ENCODE data around the gene TSPAN18. TPM values are rescaled to one million over a fixed set of nuclear protein-coding genes. Genes with fewer than 3 reads are reported as not detected.

The TSPAN18 gene
- total RNA-seq, 1 experiment from 2014 or later, result not detected

- no peaks in the 10 kb centered on the region for H3K9me3 ChIP-seq (ENCODE audit: low read length)
- H3K4me3 ChIP-seq (ENCODE audit: low read length), result no peak overlapping the region
- H3K79me2 ChIP-seq (ENCODE audit: low read length), result no peaks in the 10 kb centered on the region
- no peak overlapping the region for H2AFZ ChIP-seq (ENCODE audit: low read length)
- no peaks in the 10 kb centered on the region for H3F3A ChIP-seq (ENCODE audit: low read length, unreplicated experiment)
- no peak overlapping the region for H3K9ac ChIP-seq (ENCODE audit: low read length)
- no peak overlapping the region for H3K27ac ChIP-seq (ENCODE audit: low read length)
- no TSS peak for BruUV-seq (replicated peaks)
- CTCF ChIA-PET, result no interaction called here
- H4K20me1 ChIP-seq (ENCODE audit: low read length), result no peaks in the 10 kb centered on the region
- no peak overlapping the region for H3K4me2 ChIP-seq (ENCODE audit: low read length)
- intact Hi-C loops (cut with micrococcal nuclease), result no loop called here
- peaks cover 36% of the 10 kb centered on the region; the same call in 1 of the 2 replicates for H3K27me3 ChIP-seq (ENCODE audit: low read length)
- ATAC-seq (no peak), DNase-seq (no peak)
- H3K36me3 ChIP-seq (ENCODE audit: low read depth, low read length), result no peaks in the 10 kb centered on the region
- no peaks in the 10 kb centered on the region for H3K4me1 ChIP-seq (ENCODE audit: insufficient read depth, low read length)
- no peaks in the 10 kb centered on the region for H3K9me2 ChIP-seq (replicated peaks; ENCODE audit: low read length)
- TF ChIP-seq CTCF (conservative IDR thresholded peaks at IDR 0.05; ENCODE audit: low read depth, low read length) (no peak), EZH2 (IDR thresholded peaks at IDR 0.05; ENCODE audit: low read length, unreplicated experiment) (no peak), EZH2phosphoT487 (IDR thresholded peaks at IDR 0.05; ENCODE audit: borderline replicate concordance, low read length) (no peak)
- POLR2A ChIA-PET (ENCODE audit: unreplicated experiment), result interaction anchor here (0.7 kb wide), 1 partner anchor 131 kb away, joined by 4 read pairs; no protein-coding TSS in a partner anchor
Observed at GRCh38 chr11:44760477-44760872, 33.7 kb downstream of the TSPAN18 start.

GRCh38 chr11:44760917-44761550 is 34.3 kb downstream of the TSPAN18 start:
- H3K4me2 ChIP-seq (ENCODE audit: low read length), result no peak overlapping the region
- no peaks in the 10 kb centered on the region for H3K36me3 ChIP-seq (ENCODE audit: low read depth, low read length)
- BruUV-seq (replicated peaks), result no TSS peak
- no peaks in the 10 kb centered on the region for H4K20me1 ChIP-seq (ENCODE audit: low read length)
- CTCF ChIA-PET, result no interaction called here
- no peak overlapping the region for H3K4me3 ChIP-seq (ENCODE audit: low read length)
- TF ChIP-seq CTCF (conservative IDR thresholded peaks at IDR 0.05; ENCODE audit: low read depth, low read length) (no peak), EZH2phosphoT487 (IDR thresholded peaks at IDR 0.05; ENCODE audit: borderline replicate concordance, low read length) (no peak), EZH2 (IDR thresholded peaks at IDR 0.05; ENCODE audit: low read length, unreplicated experiment) (no peak)
- ATAC-seq, result no peak; the same call in 1 of the 2 replicates
- H2AFZ ChIP-seq (ENCODE audit: low read length), result no peak overlapping the region
- DNase-seq, result peak; percentile 60
- H3K9me3 ChIP-seq (ENCODE audit: low read length), result no peaks in the 10 kb centered on the region
- peaks cover 31% of the 10 kb centered on the region; the same call in 1 of the 2 replicates for H3K27me3 ChIP-seq (ENCODE audit: low read length)
- no peaks in the 10 kb centered on the region for H3F3A ChIP-seq (ENCODE audit: low read length, unreplicated experiment)
- intact Hi-C loops (cut with micrococcal nuclease), result no loop called here
- POLR2A ChIA-PET (ENCODE audit: unreplicated experiment), result interaction anchor here (0.7 kb wide), 1 partner anchor 131 kb away, joined by 4 read pairs; no protein-coding TSS in a partner anchor
- H3K9me2 ChIP-seq (replicated peaks; ENCODE audit: low read length), result no peaks in the 10 kb centered on the region
- no peak overlapping the region for H3K9ac ChIP-seq (ENCODE audit: low read length)
- no peaks in the 10 kb centered on the region for H3K4me1 ChIP-seq (ENCODE audit: insufficient read depth, low read length)
- no peak overlapping the region for H3K27ac ChIP-seq (ENCODE audit: low read length)
- H3K79me2 ChIP-seq (ENCODE audit: low read length), result no peaks in the 10 kb centered on the region

- Histone ChIP-seq H3F3A (ENCODE audit: low read length, unreplicated experiment) (no peaks in the 10 kb centered on the region), H3K9me3 (ENCODE audit: low read length) (no peaks in the 10 kb centered on the region), H3K27ac (ENCODE audit: low read length) (no peak overlapping the region), H2AFZ (ENCODE audit: low read length) (no peak overlapping the region), H3K4me1 (ENCODE audit: insufficient read depth, low read length) (no peaks in the 10 kb centered on the region), H3K9me2 (replicated peaks; ENCODE audit: low read length) (no peaks in the 10 kb centered on the region), H3K4me3 (ENCODE audit: low read length) (no peak overlapping the region), H3K79me2 (ENCODE audit: low read length) (no peaks in the 10 kb centered on the region), H3K9ac (ENCODE audit: low read length) (no peak overlapping the region), H3K27me3 (ENCODE audit: low read length) (peaks cover 31% of the 10 kb centered on the region; the same call in 1 of the 2 replicates), H4K20me1 (ENCODE audit: low read length) (no peaks in the 10 kb centered on the region), H3K4me2 (ENCODE audit: low read length) (no peak overlapping the region), H3K36me3 (ENCODE audit: low read depth, low read length) (no peaks in the 10 kb centered on the region)
- POLR2A ChIA-PET (ENCODE audit: unreplicated experiment), result no interaction called here
- ATAC-seq (no peak), DNase-seq (no peak)
- CTCF ChIA-PET, result no interaction called here
- no peak for TF ChIP-seq EZH2 (IDR thresholded peaks at IDR 0.05; ENCODE audit: low read length, unreplicated experiment)
- no peak for TF ChIP-seq CTCF (conservative IDR thresholded peaks at IDR 0.05; ENCODE audit: low read depth, low read length)
- no peak for TF ChIP-seq EZH2phosphoT487 (IDR thresholded peaks at IDR 0.05; ENCODE audit: borderline replicate concordance, low read length)
- BruUV-seq (replicated peaks), result no TSS peak
- intact Hi-C loops (cut with micrococcal nuclease), result no loop called here
Observed at GRCh38 chr11:44761551-44761961, 34.8 kb downstream of the TSPAN18 start.
